HG03565 (cell line): ENCODE measurements around the gene TMEM252.
A peak's percentile ranks its signal among the peaks of the same experiment; 100 is the strongest.

Experiments used
- ATAC-seq: cut with Tn5 transposase; IDR thresholded peaks from one replicate; pipeline ENCODE4 v1.9.1; 2021; ENCODE audit warnings: mild to moderate bottlenecking, moderate library complexity; ENCODE audit not compliant: unreplicated experiment

Gene TMEM252

GRCh38 chr9:68545033-68545705, 4.5 kb upstream of the TMEM252 start:
- peak; percentile 28 for ATAC-seq

GRCh38 chr9:68541568-68541967, 885 bp upstream of the TMEM252 start:
- ATAC-seq: no peak

DNA sequence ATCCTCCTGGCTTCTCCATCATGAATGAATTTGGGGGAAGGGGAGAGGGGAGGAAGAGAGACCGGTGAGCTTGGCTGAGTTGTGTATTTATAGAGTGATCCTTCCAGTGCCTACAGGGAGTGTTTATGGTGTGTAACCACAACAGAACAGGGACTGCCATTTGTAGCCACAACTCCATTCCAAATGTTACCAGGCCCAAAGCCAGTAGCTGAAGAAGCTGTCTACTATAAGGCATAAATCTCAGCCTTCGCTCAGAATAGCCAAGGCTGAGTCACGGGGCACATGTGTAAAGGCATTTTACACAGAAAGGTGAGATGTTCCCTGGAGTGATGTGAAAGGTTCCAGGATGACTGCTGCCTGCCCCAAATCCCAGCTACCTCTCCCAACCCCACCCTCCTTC, 2.5 kb downstream of the TMEM252 start:
- no peak for ATAC-seq

- ATAC-seq: no peak
Measured at GRCh38 chr9:68537616-68537880, 3.1 kb downstream of the TMEM252 start.

DNA sequence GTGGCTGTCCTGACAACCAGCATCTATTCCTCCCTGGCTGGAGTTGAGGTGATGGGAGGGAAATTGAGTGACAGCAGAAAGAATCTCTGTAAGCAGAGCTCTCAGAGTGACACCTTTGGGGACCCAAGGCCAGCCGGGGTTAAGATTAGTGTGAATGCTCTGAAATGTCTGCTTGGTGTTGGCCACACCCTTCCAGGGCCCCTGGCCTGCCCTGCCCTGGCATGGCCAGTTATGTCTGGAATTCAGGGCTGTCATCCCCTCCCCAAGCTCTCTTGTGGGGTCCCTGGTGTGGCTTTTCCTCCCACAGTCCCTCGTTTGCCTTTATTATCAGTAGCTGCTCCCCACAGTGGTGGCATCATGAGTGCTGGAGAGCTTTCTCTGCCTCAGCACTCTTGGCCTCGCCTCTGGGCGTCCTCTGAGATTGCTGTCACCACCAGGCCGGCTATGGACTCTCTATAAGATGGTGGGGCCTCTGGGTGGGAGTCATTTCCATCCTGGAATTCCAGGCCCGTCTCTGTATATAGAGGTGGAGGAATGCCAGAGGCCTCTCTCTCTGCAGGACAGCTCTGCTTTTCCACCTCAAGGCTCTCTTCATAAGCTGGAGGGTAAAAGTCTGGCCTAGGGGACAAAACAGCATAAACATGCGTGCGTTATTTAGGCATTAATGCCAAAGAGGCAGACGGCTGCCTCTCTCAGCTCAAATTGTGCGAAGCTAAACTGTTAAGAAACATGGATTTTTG, 3.6 kb downstream of the TMEM252 start:
- no peak for ATAC-seq

- ATAC-seq: no peak
Measured at GRCh38 chr9:68533678-68534077, 7.0 kb downstream of the TMEM252 start.

GRCh38 chr9:68532131-68532530, 8.6 kb downstream of the TMEM252 start:
- no peak for ATAC-seq

- ATAC-seq: no peak
Measured at GRCh38 chr9:68530618-68531017, 10.1 kb downstream of the TMEM252 start.

GRCh38 chr9:68523367-68523936, 17.2 kb downstream of the TMEM252 start:
- ATAC-seq: no peak

DNA sequence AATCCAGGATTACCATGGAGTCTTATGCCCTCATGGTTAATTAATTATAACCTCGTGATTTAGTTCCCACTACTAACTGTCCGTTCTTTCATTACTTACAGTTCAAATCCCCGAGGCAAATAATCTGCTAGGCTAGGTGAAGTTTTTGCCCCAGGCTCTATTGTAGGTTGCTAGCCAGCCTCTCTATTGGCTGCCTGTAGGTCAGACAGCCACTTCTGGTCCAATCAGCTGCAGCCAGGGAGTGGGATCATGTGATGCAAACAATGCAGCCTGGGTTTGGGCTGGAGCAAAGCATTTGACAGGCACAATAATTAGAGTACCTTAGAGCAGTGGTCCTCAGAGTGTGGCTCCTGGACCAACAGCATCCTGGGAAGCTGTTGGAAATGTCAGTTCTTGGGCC, 17.7 kb downstream of the TMEM252 start:
- no peak for ATAC-seq

DNA sequence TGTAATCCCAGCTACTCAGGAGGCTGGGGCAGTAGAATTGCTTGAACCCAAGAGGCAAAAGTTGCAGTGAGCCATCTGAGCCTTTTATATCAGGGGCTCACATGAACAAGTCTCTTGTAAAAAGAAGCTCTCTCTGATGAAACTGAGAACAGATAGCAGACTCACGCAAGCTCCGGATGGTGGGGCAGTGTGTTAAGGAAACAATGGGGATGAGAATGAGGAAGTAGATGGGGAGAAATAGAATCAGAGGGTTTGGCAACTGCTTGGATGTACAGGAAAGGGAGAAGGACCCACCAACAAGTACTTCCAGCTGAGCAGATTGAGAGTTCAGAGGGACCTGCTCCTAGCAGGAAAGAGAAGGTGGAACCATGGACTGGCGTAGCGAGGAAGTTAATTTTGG, 18.6 kb downstream of the TMEM252 start:
- no peak for ATAC-seq

DNA sequence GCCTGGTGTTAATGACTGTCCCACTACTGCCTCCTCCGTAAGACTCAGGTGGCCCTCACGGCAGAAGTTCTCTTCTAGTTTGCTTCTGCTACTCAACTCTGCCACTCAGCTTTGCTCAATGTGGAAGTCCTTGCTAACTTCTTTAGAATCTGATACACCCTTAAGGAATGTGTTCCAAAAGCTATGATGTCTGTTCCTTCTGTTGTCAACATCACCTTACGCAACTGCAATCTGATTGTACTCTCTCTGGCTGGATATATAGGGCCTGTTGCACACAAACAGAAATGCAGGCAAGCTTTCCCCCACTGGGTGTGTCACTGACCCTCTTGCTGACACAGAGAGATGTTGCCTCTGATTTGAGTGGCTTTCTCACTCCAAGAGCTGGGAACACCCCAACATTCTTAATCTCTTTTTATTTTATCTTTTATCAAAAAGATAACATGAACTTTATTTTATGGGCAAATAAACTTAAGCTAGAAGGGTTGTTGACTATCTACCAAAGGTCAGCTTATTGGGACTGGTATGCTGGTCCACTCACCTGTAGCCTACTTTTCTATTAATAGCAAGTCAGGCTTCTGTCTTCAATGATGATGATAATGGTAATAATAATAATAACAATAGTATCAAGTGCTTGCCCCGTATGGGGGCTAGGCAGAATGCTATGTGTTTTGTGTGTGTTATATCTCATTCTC, 25.2 kb downstream of the TMEM252 start:
- no peak for ATAC-seq

DNA sequence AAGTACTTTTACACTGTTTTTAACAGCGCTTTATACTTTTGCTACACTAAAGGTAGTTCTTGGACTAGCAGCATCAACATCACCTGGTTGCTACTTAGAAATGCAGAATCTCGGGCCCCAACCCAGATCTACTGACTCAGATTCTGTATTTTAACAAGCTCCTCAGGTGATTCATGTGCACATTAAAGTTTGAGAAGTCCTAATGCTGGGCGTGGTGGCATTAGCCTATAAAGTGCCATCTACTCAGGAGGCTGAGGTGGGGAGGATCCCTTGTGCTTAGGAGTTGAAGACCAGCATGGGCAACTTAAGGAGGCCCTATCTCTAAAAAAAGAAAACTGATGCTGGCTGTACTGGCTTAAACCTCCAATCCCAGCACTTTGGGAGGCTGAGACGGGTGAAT, 26.7 kb downstream of the TMEM252 start:
- no peak for ATAC-seq

DNA sequence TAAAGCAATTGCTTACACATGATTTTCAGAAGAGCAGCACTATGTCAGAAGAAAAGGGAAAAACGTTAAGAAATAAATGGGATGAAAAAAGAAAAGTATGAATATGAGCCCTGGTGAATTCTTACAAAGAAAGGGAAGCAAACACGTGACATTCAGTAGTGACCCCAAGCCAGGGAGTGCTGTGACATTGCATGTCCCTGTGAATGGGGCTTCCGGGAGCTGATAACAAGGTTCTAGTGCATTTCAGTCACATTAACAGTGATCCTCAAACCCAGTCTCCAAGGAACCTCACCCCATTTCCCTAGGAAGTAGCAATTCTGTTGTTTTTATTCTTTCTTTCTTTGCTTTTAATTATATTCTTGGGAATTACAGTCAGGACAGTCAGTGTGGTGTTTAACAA, 27.3 kb downstream of the TMEM252 start:
- ATAC-seq: no peak

DNA sequence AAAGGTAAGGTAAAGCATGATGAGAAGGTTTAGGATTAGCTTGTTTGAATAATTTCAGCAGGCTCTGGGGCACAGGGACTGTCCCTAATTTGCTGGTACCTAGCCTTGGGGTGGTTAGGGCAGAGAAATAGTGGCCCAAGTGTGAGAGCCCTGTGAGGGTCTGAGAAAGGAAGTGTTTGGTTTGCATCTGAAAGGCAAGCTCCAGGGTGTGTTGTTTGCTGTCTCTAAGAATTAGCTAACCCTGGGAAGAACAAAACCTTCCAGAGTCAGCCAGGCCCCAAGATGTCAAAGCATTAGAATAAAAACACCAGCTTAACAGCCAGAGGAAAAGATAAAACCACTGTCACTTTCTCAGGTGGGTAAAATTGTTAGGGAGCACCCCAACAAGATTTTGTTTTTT, 31.0 kb downstream of the TMEM252 start:
- no peak for ATAC-seq

DNA sequence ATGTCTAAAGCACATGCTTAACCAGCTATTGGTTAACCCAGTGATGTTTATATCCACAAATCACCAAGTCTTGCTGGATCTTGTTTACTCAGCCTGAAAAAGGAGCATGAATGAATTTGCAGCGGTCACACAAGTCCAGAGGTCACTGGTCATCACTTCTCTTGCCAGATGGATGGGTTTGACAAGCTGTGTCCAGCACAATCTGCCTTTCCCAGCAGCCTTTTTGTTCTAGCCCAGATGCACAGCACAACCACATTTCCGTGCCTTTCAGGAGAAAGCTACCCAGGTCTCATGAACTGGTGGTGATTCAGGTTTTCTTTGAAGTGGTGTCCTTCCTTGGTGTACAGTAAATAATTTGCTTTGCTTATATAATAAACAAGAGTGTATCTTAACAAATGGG, 32.1 kb downstream of the TMEM252 start:
- no peak for ATAC-seq

- ATAC-seq: no peak
Measured at GRCh38 chr9:68507806-68508145, 32.9 kb downstream of the TMEM252 start.

- ATAC-seq: no peak
Measured at GRCh38 chr9:68507130-68507805, 33.4 kb downstream of the TMEM252 start.

DNA sequence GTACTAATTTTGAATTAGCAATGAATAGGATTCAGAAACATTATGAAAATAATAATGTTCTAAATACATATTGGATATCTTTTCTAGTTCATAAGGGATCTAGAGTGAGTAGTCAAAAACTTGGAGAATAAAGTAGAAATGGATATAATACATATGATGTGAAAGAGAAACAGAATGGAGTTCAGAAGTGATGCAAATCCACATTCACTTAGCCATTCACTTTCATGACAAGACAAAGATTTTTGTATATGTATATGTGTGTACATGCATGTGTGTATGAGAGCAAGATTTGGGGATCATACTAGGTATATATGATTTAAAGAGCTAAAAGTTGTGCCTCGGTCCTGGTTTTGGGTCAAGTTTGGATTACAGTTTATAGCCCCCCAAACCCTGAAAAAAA, 34.1 kb downstream of the TMEM252 start:
- no peak for ATAC-seq

DNA sequence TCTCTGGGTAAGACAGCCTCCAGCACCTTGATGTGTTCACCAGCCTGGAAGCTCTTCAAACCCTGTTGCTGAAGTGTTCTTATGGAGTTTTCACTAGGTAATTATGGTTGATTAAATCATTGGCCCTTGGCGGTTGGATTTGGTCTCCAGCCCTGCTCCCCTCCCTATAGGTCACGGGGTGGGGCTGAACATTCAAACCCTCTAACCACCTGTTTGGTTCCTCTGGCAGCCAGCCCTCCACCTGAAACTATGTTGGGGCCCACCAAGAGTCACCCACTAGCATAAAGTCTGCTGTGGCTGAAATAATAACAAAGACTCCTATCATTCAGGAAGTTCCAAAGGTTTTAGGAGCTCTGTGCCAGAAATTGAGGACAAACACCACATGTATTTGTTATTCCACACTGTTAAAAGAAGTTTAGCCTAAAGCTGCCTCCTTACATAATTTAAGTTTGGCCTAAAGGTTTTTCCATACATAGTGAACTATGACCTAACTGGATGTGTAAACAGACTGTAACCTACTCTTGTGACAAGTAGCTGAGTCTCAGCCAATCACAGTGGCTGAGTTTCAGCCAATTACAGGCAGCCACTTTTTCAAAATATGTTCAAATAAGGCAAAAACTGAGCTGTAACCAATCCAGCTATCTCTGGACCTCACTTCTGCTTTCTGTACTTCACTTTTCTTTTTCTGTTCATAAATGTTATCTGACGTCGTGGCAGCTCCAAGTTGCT, 34.8 kb downstream of the TMEM252 start:
- peak; percentile 70 for ATAC-seq

- ATAC-seq: no peak
Measured at GRCh38 chr9:68502279-68502678, 38.4 kb downstream of the TMEM252 start.
